ENCODE measurements around the gene RBM20. TPM values are rescaled to one million over a fixed set of nuclear protein-coding genes. Genes with fewer than 3 reads are reported as not detected.

Gene RBM20
- total RNA-seq, 8 experiments from 2014 or later, result 0.31 to 19.1 (median 8.8) TPM

GRCh38 chr10:110773693-110774068 is 129.5 kb downstream of the RBM20 start:
- in situ Hi-C loops (cut with MboI; ENCODE audit: low pct_unique_long_range_greater_than_20kb in 2 of 9, low sequenced_read_pairs in 9 of 9, unreplicated experiment in 9 of 9), result loop anchor here in 1 of 9 experiments (25.0 kb wide), 1 partner anchor 114 kb away; no protein-coding TSS in a partner anchor

GRCh38 chr10:110774069-110775019 is 130.2 kb downstream of the RBM20 start:
- peak; percentile 73 to 95 (median 88) for ATAC-seq (replicated peaks in 6 of 8)
- H3K4me3 ChIP-seq, result no peak overlapping the region
- H3K27ac ChIP-seq, result no peak overlapping the region

More at GRCh38 chr10:110773693-110774068, 129.5 kb downstream of the RBM20 start:
- 40 to 100% (median 88%) methylated on average over 1 to 6 of the region's 7 CpGs; no CpG with 5 or more reads in 3 of the 10 experiments for WGBS, 10 experiments
- Histone ChIP-seq H3K4me3 (no peak overlapping the region), H3K4me1 (replicated peaks in 1 of 2) (peaks cover 7 to 10% of the 10 kb centered on the region in 2 donors), H3K27ac (no peak overlapping the region)
- peak in 1 of 8 experiments; percentile 8 for ATAC-seq (replicated peaks in 6 of 8)

GRCh38 chr10:110775020-110775375 is 130.9 kb downstream of the RBM20 start:
- in situ Hi-C loops (cut with MboI; ENCODE audit: low pct_unique_long_range_greater_than_20kb in 2 of 9, low sequenced_read_pairs in 9 of 9, unreplicated experiment in 9 of 9), result no loop called here
- WGBS, 10 experiments, result 0 to 100% (median 92%) methylated on average over 1 to 4 of the region's 4 CpGs; no CpG with 5 or more reads in 2 of the 10 experiments
- peaks cover 7 to 10% of the 10 kb centered on the region in 2 donors for H3K4me1 ChIP-seq (replicated peaks in 1 of 2)

More at GRCh38 chr10:110774069-110775019, 130.2 kb downstream of the RBM20 start:
- peaks cover 7 to 10% of the 10 kb centered on the region in 2 donors for H3K4me1 ChIP-seq (replicated peaks in 1 of 2)
- WGBS, 10 experiments, result 60 to 97% (median 80%) methylated on average over 2 to 8 of the region's 8 CpGs; no CpG with 5 or more reads in 1 of the 10 experiments
- in situ Hi-C loops (cut with MboI; ENCODE audit: low pct_unique_long_range_greater_than_20kb in 2 of 9, low sequenced_read_pairs in 9 of 9, unreplicated experiment in 9 of 9), result loop anchor here in 1 of 9 experiments (25.0 kb wide), 1 partner anchor 113 kb away; no protein-coding TSS in a partner anchor

GRCh38 chr10:110775406-110775805 is 131.3 kb downstream of the RBM20 start:
- no peak for ATAC-seq (replicated peaks in 6 of 8)
- Histone ChIP-seq H3K27ac (no peak overlapping the region), H3K4me1 (replicated peaks in 1 of 2) (peaks cover 7 to 10% of the 10 kb centered on the region in 2 donors), H3K4me3 (no peak overlapping the region)
- in situ Hi-C loops (cut with MboI; ENCODE audit: low pct_unique_long_range_greater_than_20kb in 2 of 9, low sequenced_read_pairs in 9 of 9, unreplicated experiment in 9 of 9), result no loop called here
- 84 to 100% (median 100%) methylated on average over 1 to 4 of the region's 4 CpGs; no CpG with 5 or more reads in 4 of the 10 experiments for WGBS, 10 experiments

More at GRCh38 chr10:110775020-110775375, 130.9 kb downstream of the RBM20 start:
- H3K4me3 ChIP-seq, result no peak overlapping the region
- ATAC-seq (replicated peaks in 6 of 8), result no peak
- H3K27ac ChIP-seq, result no peak overlapping the region

DNA sequence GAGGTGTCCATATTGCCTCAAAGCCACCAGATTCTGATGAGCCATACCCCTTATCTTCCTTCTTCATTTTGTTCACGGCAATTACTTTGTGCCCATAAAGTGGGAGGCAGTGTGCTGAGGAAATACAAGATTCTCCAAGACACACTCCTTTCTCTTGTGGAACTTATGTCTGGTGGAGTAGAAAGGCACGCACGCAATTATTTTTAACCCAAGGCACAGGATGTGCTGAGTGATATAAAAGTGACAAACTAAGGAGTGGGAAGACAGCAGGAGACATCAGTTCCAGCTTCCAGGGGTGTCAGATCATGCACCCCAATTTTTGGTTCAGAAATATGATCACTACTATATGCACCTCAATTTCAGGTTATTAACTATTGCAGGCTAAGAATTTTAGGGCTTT is 132.9 kb downstream of the RBM20 start:
- ATAC-seq (replicated peaks in 6 of 8), result no peak
- WGBS, 10 experiments, result 100% methylated on average over 1 to 3 of the region's 3 CpGs; no CpG with 5 or more reads in 4 of the 10 experiments
- Histone ChIP-seq H3K27ac (no peak overlapping the region), H3K4me3 (no peak overlapping the region), H3K4me1 (replicated peaks in 1 of 2) (peaks cover 6 to 10% of the 10 kb centered on the region in 2 donors)
- in situ Hi-C loops (cut with MboI; ENCODE audit: low pct_unique_long_range_greater_than_20kb in 2 of 9, low sequenced_read_pairs in 9 of 9, unreplicated experiment in 9 of 9), result no loop called here

DNA sequence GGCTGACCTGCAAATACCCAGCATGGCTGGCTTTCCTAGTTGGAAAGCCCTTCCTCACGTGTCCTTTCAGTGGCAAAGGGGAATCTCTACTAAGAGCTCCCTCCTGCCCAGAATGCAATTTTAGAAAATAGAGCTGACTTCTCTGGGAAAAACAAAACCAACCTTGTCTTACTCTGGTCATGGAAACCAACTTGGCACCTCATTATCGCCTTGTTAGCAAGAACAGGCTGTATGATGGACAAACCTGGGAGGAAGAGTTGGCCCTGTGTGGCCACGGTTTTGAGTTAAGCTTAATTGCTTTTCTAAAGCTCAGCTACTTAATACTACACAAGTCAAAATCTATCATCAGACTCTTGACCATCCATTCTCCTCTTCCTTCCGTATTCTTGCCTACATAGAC is 133.5 kb downstream of the RBM20 start:
- no peak for ATAC-seq (replicated peaks in 6 of 8)
- in situ Hi-C loops (cut with MboI; ENCODE audit: low pct_unique_long_range_greater_than_20kb in 2 of 9, low sequenced_read_pairs in 9 of 9, unreplicated experiment in 9 of 9), result no loop called here
- Histone ChIP-seq H3K4me1 (replicated peaks in 1 of 2) (peaks cover 0 to 3% of the 10 kb centered on the region in 2 donors), H3K27ac (no peak overlapping the region), H3K4me3 (no peak overlapping the region)
- WGBS, 10 experiments, result 33 to 100% (median 90%) methylated on average over 1 to 4 of the region's 4 CpGs; no CpG with 5 or more reads in 3 of the 10 experiments

DNA sequence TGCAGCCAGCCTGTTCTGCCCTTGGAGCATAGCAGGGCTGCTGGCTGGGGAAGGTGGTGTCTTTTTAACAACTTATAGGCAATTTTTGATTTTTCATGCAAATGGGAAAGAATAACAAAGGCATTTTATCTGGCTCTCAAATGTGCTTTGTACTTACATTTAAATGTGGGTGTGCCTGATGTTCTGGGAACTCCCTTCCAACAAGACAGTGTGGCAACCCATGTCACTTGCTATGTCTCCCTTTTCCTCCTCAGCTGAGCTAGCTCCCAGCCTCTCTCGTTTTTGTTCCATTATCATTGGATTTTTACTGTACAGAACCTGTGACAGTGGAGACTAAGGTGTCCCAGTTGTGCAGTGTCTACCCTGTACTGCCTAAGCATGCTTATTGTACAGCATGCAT is 134.1 kb downstream of the RBM20 start:
- in situ Hi-C loops (cut with MboI; ENCODE audit: low pct_unique_long_range_greater_than_20kb in 2 of 9, low sequenced_read_pairs in 9 of 9, unreplicated experiment in 9 of 9), result no loop called here
- peak in 4 of 8 experiments; percentile 35 to 69 (median 54) for ATAC-seq (replicated peaks in 6 of 8)
- Histone ChIP-seq H3K4me1 (replicated peaks in 1 of 2) (no peaks in the 10 kb centered on the region), H3K4me3 (no peak overlapping the region), H3K27ac (no peak overlapping the region)
- 0 to 71% (median 20%) methylated on average over 1 of the region's 1 CpG; no CpG with 5 or more reads in 1 of the 10 experiments for WGBS, 10 experiments

DNA sequence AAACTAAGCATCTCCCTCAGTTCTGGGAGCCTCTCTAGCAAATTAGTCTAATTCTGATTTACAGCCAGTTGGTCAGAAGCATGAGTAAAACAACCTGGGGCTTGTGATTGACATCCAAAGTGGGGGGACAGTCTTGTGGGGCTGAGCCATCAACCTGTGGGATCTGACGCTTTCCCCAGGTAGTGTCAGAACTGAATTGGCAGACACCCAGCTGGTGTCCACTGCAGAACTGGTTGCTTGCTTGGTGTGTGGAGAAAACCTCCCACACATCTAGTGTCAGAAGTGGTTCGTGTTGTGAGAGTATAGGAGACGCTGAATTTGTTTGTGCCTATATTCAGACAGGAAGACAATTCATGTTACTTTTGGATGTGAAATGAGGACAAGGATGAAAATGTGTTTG is 135.4 kb downstream of the RBM20 start:
- no peaks in the 10 kb centered on the region for H3K4me1 ChIP-seq (replicated peaks in 1 of 2)
- no peak overlapping the region for H3K4me3 ChIP-seq
- in situ Hi-C loops (cut with MboI; ENCODE audit: low pct_unique_long_range_greater_than_20kb in 2 of 9, low sequenced_read_pairs in 9 of 9, unreplicated experiment in 9 of 9), result no loop called here
- 70 to 100% (median 88%) methylated on average over 1 to 3 of the region's 3 CpGs; no CpG with 5 or more reads in 3 of the 10 experiments for WGBS, 10 experiments
- ATAC-seq (replicated peaks in 6 of 8), result peak in 1 of 8 experiments; percentile 43
- H3K27ac ChIP-seq, result no peak overlapping the region

DNA sequence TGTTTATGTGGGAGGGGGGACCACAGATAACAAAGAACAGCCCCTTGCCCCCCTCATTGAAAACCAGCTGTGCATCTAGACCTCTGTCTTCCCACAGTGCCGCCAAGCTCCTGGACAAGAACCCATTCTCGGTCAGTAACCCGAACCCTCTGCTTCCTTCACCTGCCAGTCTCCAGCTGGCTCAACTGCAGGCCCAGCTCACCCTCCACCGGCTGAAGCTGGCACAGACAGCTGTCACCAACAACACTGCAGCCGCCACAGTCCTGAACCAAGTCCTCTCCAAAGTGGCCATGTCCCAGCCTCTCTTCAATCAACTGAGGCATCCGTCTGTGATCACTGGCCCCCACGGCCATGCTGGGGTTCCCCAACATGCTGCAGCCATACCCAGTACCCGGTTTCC is 136.6 kb downstream of the RBM20 start:
- in situ Hi-C loops (cut with MboI; ENCODE audit: low pct_unique_long_range_greater_than_20kb in 2 of 9, low sequenced_read_pairs in 9 of 9, unreplicated experiment in 9 of 9), result no loop called here
- Histone ChIP-seq H3K27ac (no peak overlapping the region), H3K4me1 (replicated peaks in 1 of 2) (peaks cover 0 to under 1% of the 10 kb centered on the region in 2 donors), H3K4me3 (no peak overlapping the region)
- no peak for ATAC-seq (replicated peaks in 6 of 8)
- 60 to 100% (median 90%) methylated on average over 1 to 5 of the region's 8 CpGs; no CpG with 5 or more reads in 3 of the 10 experiments for WGBS, 10 experiments

DNA sequence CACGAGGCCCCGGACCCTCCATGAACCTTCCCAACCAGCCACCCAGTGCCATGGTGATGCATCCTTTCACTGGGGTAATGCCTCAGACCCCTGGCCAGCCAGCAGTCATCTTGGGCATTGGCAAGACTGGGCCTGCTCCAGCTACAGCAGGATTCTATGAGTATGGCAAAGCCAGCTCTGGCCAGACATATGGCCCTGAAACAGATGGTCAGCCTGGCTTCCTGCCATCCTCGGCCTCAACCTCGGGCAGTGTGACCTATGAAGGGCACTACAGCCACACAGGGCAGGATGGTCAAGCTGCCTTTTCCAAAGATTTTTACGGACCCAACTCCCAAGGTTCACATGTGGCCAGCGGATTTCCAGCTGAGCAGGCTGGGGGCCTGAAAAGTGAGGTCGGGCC is 137.0 kb downstream of the RBM20 start:
- Histone ChIP-seq H3K27ac (no peak overlapping the region), H3K4me1 (replicated peaks in 1 of 2) (peaks cover 4 to 5% of the 10 kb centered on the region in 2 donors), H3K4me3 (no peak overlapping the region)
- ATAC-seq (replicated peaks in 6 of 8), result no peak
- in situ Hi-C loops (cut with MboI; ENCODE audit: low pct_unique_long_range_greater_than_20kb in 2 of 9, low sequenced_read_pairs in 9 of 9, unreplicated experiment in 9 of 9), result no loop called here
- WGBS, 10 experiments, result 25 to 100% (median 90%) methylated on average over 1 to 2 of the region's 7 CpGs; no CpG with 5 or more reads in 4 of the 10 experiments

DNA sequence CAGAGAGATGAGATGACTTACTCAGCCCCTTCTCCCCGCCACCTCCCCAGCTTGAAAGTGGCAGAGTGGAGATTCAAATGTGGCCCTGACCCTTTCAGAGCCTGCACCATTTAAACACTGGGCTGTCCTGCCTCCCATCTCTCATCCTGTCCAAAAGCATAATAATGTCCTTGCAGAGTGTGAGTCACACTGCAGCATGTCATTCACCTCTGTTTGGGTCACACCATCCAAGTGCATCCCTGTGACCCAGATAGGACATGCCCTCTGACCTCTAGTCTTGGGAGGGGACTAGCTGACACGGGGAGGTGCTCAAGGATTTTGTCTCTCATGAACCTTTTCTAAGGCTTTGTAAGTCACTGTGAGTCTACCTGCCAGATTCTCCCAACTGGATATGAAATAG is 138.5 kb downstream of the RBM20 start:
- WGBS, 10 experiments, result 20 to 90% (median 69%) methylated on average over 1 to 2 of the region's 2 CpGs; no CpG with 5 or more reads in 6 of the 10 experiments
- in situ Hi-C loops (cut with MboI; ENCODE audit: low pct_unique_long_range_greater_than_20kb in 2 of 9, low sequenced_read_pairs in 9 of 9, unreplicated experiment in 9 of 9), result no loop called here
- Histone ChIP-seq H3K27ac (no peak overlapping the region), H3K4me1 (replicated peaks in 1 of 2) (peaks cover 5 to 11% of the 10 kb centered on the region in 2 donors), H3K4me3 (no peak overlapping the region)
- no peak for ATAC-seq (replicated peaks in 6 of 8)

- no peak overlapping the region for H3K27ac ChIP-seq
- WGBS, 10 experiments, result 28 to 97% (median 76%) methylated on average over 1 to 7 of the region's 7 CpGs
- peaks cover 5 to 11% of the 10 kb centered on the region in 2 donors for H3K4me1 ChIP-seq (replicated peaks in 1 of 2)
- peak in 2 of 8 experiments; percentile 51 to 59 for ATAC-seq (replicated peaks in 6 of 8)
- H3K4me3 ChIP-seq, result no peak overlapping the region
- in situ Hi-C loops (cut with MboI; ENCODE audit: low pct_unique_long_range_greater_than_20kb in 2 of 9, low sequenced_read_pairs in 9 of 9, unreplicated experiment in 9 of 9), result no loop called here
Observed at GRCh38 chr10:110783509-110784107, 139.5 kb downstream of the RBM20 start.

DNA sequence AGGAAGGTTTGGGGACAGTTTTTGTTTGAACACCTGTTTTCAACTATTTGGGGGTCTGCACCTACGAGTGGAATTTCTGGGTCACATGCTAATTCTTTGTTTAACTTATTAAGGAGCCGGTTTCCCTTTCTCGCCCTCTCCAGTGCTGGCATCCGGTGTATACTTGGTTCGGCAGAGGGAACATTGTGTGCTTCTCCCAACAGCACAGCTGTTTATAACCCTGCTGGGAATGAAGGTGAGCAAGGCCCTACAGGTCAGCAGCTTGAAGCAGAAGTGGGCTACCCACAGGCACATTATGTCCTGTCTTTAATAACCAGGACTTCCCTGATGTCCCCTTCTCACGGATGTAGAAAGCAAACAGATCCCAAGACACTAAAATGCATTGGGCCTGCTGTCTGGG is 140.1 kb downstream of the RBM20 start:
- in situ Hi-C loops (cut with MboI; ENCODE audit: low pct_unique_long_range_greater_than_20kb in 2 of 9, low sequenced_read_pairs in 9 of 9, unreplicated experiment in 9 of 9), result no loop called here
- Histone ChIP-seq H3K4me3 (no peak overlapping the region), H3K4me1 (replicated peaks in 1 of 2) (peaks cover 5 to 15% of the 10 kb centered on the region in 2 donors), H3K27ac (no peak overlapping the region)
- WGBS, 10 experiments, result 43 to 90% (median 74%) methylated on average over 2 to 6 of the region's 6 CpGs; no CpG with 5 or more reads in 1 of the 10 experiments
- no peak for ATAC-seq (replicated peaks in 6 of 8)

All from motor neuron (in vitro differentiated cells).